HepG2 (cell line): ENCODE results near the gene DMKN. TPM values are rescaled to one million over a fixed set of nuclear protein-coding genes. Genes with fewer than 3 reads are reported as not detected.

Experiments used
- ATAC-seq: fragments of 200-7000 bp; cut with Tn5 transposase; 3 replicates; pipeline ENCODE4 v1.9.1; 2020; ENCODE audit warnings: mild to moderate bottlenecking, moderate library complexity
- BruUV-seq: library from RNA; stranded (reverse); fragments of 400-500 nt; replicated peaks from 2 replicates; lab custom pipeline; 2021; lab: Mats Ljungman, UMichigan
- CTCF ChIA-PET: fragments of 300-600 bp; formaldehyde crosslinking; extraction: SDS; loops from one replicate; lab custom pipeline; 2021; ENCODE audit warnings: low total read pairs, inconsistent platforms, low intra/inter-chr PET ratio; lab: Yijun Ruan, JAX
- POLR2A ChIA-PET: fragments of 350-600 bp; sonication (Branson Sonifier 250); formaldehyde crosslinking; loops from one replicate; lab custom pipeline; 2020; ENCODE audit warnings: antibody characterized with exemption, inconsistent platforms; lab: Yijun Ruan, JAX
- DNase-seq: peaks from one replicate; pipeline ENCODE4 v3.0.0-alpha.2; 2015; ENCODE audit warnings: low spot score
- FAIRE-seq: peaks from 3 replicates; lab custom pipeline; 2011; peaks lifted over from hg19 to GRCh38; lab: Jason Lieb, UNC
- H2AFZ ChIP-seq: one replicate; pipeline ENCODE4 v1.6.1; 2011; ENCODE audit warnings: low read length, inconsistent platforms
- H3K27ac ChIP-seq: fragments of 300-600 bp; 3 replicates; pipeline ENCODE4 v1.8.0; 2011; ENCODE audit warnings: mixed run types, mild to moderate bottlenecking, mixed read lengths, low read length, inconsistent platforms; ENCODE audit not compliant: insufficient read depth; ENCODE audit errors: extremely low read length
- H3K27me3 ChIP-seq, 2 experiments: fragments of 200-600 bp in 1 of 2; 2 replicates in 1 of 2; 3 replicates in 1 of 2; pipeline versions ENCODE4 v1.6.0 to v1.8.0; 2011; ENCODE audit warnings: low read length in 2 of 2, mild to moderate bottlenecking in 2 of 2, moderate library complexity in 2 of 2, inconsistent platforms in 1 of 2; ENCODE audit not compliant: insufficient read depth in 2 of 2, control insufficient read depth in 1 of 2
- H3K36me3 ChIP-seq, 2 experiments: fragments of 200-600 bp in 1 of 2; replicated peaks in 1 of 2; 2 replicates in 1 of 2; 3 replicates in 1 of 2; pipeline versions ENCODE4 v1.5.1 to v1.8.0; 2011; ENCODE audit warnings: low read length in 2 of 2, inconsistent platforms in 1 of 2; ENCODE audit not compliant: insufficient read depth in 2 of 2, control insufficient read depth in 1 of 2
- H3K4me1 ChIP-seq: 2 replicates; pipeline ENCODE4 v1.5.1; 2012; ENCODE audit warnings: low read length, inconsistent platforms; ENCODE audit not compliant: insufficient read depth
- H3K4me2 ChIP-seq: 2 replicates; pipeline ENCODE4 v1.6.0; 2011; ENCODE audit warnings: low read depth, low read length, inconsistent platforms
- H3K4me3 ChIP-seq, 3 experiments: fragments of 200-600 bp in 1 of 3; sonication (generic), shearing (Covaris generic) in 1 of 3; replicated peaks in 1 of 3; 2 replicates each; pipeline ENCODE4 v1.5.1; 2011 to 2016; ENCODE audit warnings: low read length in 3 of 3, inconsistent platforms in 2 of 3, low read depth in 2 of 3, mild to moderate bottlenecking in 2 of 3, control low read depth in 1 of 3, mixed read lengths in 1 of 3; ENCODE audit not compliant: insufficient read depth in 1 of 3
- H3K79me2 ChIP-seq: one replicate; pipeline ENCODE4 v1.6.1; 2011; ENCODE audit warnings: low read length, inconsistent platforms; ENCODE audit not compliant: insufficient read depth
- H3K9ac ChIP-seq: 2 replicates; pipeline ENCODE4 v1.6.0; 2011; ENCODE audit warnings: mild to moderate bottlenecking, low read depth, low read length, inconsistent platforms; ENCODE audit not compliant: insufficient read depth
- H3K9me3 ChIP-seq: 2 replicates; pipeline ENCODE4 v1.5.1; 2012; ENCODE audit warnings: mild to moderate bottlenecking, low read length
- H4K20me1 ChIP-seq: 2 replicates; pipeline ENCODE4 v1.6.0; 2011; ENCODE audit warnings: inconsistent platforms, mild to moderate bottlenecking, low read length, moderate library complexity; ENCODE audit not compliant: insufficient read depth
- BATF2 ChIP-seq: sonication (generic); formaldehyde crosslinking; IDR thresholded peaks from 2 replicates; pipeline ENCODE4 v1.8.0; 2022; ENCODE audit warnings: mild to moderate bottlenecking, missing genetic modification reagents, moderate library complexity
- CBX2 ChIP-seq, 2 experiments: fragments of 200-600 bp in 1 of 2; sonication (generic); formaldehyde crosslinking in 1 of 2; IDR thresholded peaks; 2 replicates each; pipeline versions ENCODE4 v1.7.0 to v1.8.1; 2018 to 2022; ENCODE audit warnings: low read depth in 2 of 2, low read length in 1 of 2, mild to moderate bottlenecking in 1 of 2, missing genetic modification reagents in 1 of 2
- FOXA1 ChIP-seq, 2 experiments: fragments of 450-650 bp in 1 of 2; sonication (generic) in 1 of 2; formaldehyde crosslinking in 1 of 2; IDR thresholded peaks; 2 replicates each; pipeline versions ENCODE4 v1.4.0 to v1.6.1; 2016 to 2020; ENCODE audit warnings: missing genetic modification reagents in 1 of 2
- HOXD1 ChIP-seq: sonication (generic); formaldehyde crosslinking; IDR thresholded peaks from 2 replicates; pipeline ENCODE4 v1.5.0; 2020; ENCODE audit warnings: missing genetic modification reagents
- KLF16 ChIP-seq, 2 experiments: sonication (generic) in 1 of 2; formaldehyde crosslinking in 1 of 2; IDR thresholded peaks; 2 replicates each; pipeline versions ENCODE4 v1.6.1 to v1.8.0; 2016 to 2023; ENCODE audit warnings: missing genetic modification reagents in 2 of 2, missing compliant biosample characterization in 1 of 2
- POGZ ChIP-seq: sonication (generic); formaldehyde crosslinking; IDR thresholded peaks from 2 replicates; pipeline ENCODE4 v1.4.0; 2020; ENCODE audit warnings: mild to moderate bottlenecking, missing genetic modification reagents
- PTBP1 ChIP-seq: fragments of 200-400 bp; formaldehyde crosslinking; IDR thresholded peaks from 2 replicates; pipeline ENCODE4 v1.6.1; 2018; ENCODE audit warnings: low read length, low read depth; ENCODE audit not compliant: poor library complexity, severe bottlenecking
- ZBTB43 ChIP-seq: sonication (generic); formaldehyde crosslinking; conservative IDR thresholded peaks from 2 replicates; pipeline ENCODE4 v1.4.0; 2020; ENCODE audit warnings: missing genetic modification reagents
- ZFX ChIP-seq: sonication (generic); formaldehyde crosslinking; IDR thresholded peaks from 2 replicates; pipeline ENCODE4 v1.4.0; 2020; ENCODE audit warnings: mild to moderate bottlenecking, low read depth, missing genetic modification reagents, moderate library complexity
- ZNF550 ChIP-seq: sonication (generic); formaldehyde crosslinking; IDR thresholded peaks from 2 replicates; pipeline ENCODE4 v1.4.0; 2020; ENCODE audit warnings: mild to moderate bottlenecking, missing genetic modification reagents, borderline replicate concordance
- ZSCAN29 ChIP-seq: sonication (generic); formaldehyde crosslinking; conservative IDR thresholded peaks from 2 replicates; pipeline ENCODE4 v1.4.0; 2020; ENCODE audit warnings: mild to moderate bottlenecking, missing genetic modification reagents
- ZSCAN30 ChIP-seq: sonication (generic); formaldehyde crosslinking; IDR thresholded peaks from 2 replicates; pipeline ENCODE4 v1.5.0; 2020; ENCODE audit warnings: mild to moderate bottlenecking, missing genetic modification reagents
- WGBS: methylation state at CpG from one replicate; pipeline ENCODE4 v1.1.6; 2017; ENCODE audit warnings: low lambda C conversion rate; 5-methylcytosine and 5-hydroxymethylcytosine counted together
- in situ Hi-C: cut with HindIII; loops from 2 replicates; pipeline ENCODE4 v1.10.0; 2017; ENCODE audit warnings: low pct_unique_long_range_greater_than_20kb; ENCODE audit not compliant: extremely low pct_ligation_motif_present
- intact Hi-C: fragments of 100-400 bp; cut with micrococcal nuclease; formaldehyde crosslinking; loops from one replicate; pipeline ENCODE4 v1.10.0; 2022; ENCODE audit not compliant: unreplicated experiment
- polyA plus RNA-seq, 8 experiments: library from polyadenylated mRNA; depleted of rRNA in 3 of 8; stranded (reverse) in 7 of 8; unstranded in 1 of 8; fragments of >200 nt; fragmentation: Illumina TruSeq in 4 of 8; extraction: Trizol in 4 of 8; gene quantifications; 2 replicates each; pipeline versions ENCODE4 v1.2.1 to v1.2.3, GENCODE V29; 2011 to 2016; ENCODE audit warnings: low read depth in 4 of 8, missing spikeins in 1 of 8, mixed read lengths in 1 of 8; ENCODE audit not compliant: insufficient read depth in 1 of 8
- total RNA-seq, 5 experiments: library from RNA; depleted of rRNA; stranded (reverse); fragments of >200 nt; fragmentation: Illumina TruSeq; extraction: Trizol; gene quantifications; 2 replicates each; pipeline ENCODE4 v1.2.3, GENCODE V29; 2016; ENCODE audit warnings: low read depth in 1 of 5

Gene DMKN
- total and polyA plus RNA-seq, 2 of the 13 experiments (the other 11 are each of a cell fraction or from before 2014, with no cell fraction given): 50.8 to 57.1 TPM

GRCh38 chr19:35560271-35560670 is 46.8 kb upstream of the DMKN start:
- Histone ChIP-seq H3K9me3 (no peaks in the 10 kb centered on the region), H2AFZ (no peak overlapping the region), H3K4me1 (peaks cover 29% of the 10 kb centered on the region), H4K20me1 (no peaks in the 10 kb centered on the region), H3K4me3 (no peak overlapping the region), H3K27me3 (peaks cover 1 to 42% of the 10 kb centered on the region in 2 experiments; a peak in 3 of 5 replicates), H3K27ac (no peak overlapping the region), H3K79me2 (no peaks in the 10 kb centered on the region), H3K36me3 (no peaks in the 10 kb centered on the region), H3K9ac (no peak overlapping the region), H3K4me2 (no peak overlapping the region)
- intact Hi-C loops (no loop called here), in situ Hi-C loops (no loop called here)
- no peak for ATAC-seq
- ChIA-PET POLR2A (no interaction called here), CTCF (no interaction called here)
- FAIRE-seq: no peak
- no peak for TF ChIP-seq CBX2 (IDR thresholded peaks at IDR 0.05; ENCODE audit: low read depth, low read length)
- TF ChIP-seq CBX2 (CRISPR knock-in tag; IDR thresholded peaks at IDR 0.05; ENCODE audit: low read depth): no peak
- no peak for TF ChIP-seq HOXD1 (CRISPR knock-in tag)
- no peak for TF ChIP-seq PTBP1
- no peak for TF ChIP-seq ZSCAN29
- no peak for TF ChIP-seq ZBTB43
- TF ChIP-seq ZFX (CRISPR knock-in tag): no peak
- no peak for TF ChIP-seq POGZ (CRISPR knock-in tag)
- no TSS peak for BruUV-seq
- 67% methylated on average over 16 of the region's 18 CpGs for WGBS
- no peak for DNase-seq

GRCh38 chr19:35559781-35560180 is 46.3 kb upstream of the DMKN start:
- WGBS: 65% methylated on average over 23 of the region's 23 CpGs
- DNase-seq (no peak), FAIRE-seq (no peak), ATAC-seq (no peak)
- Histone ChIP-seq H3K27ac (no peak overlapping the region), H3K79me2 (no peaks in the 10 kb centered on the region), H2AFZ (no peak overlapping the region), H3K27me3 (peaks cover 1 to 45% of the 10 kb centered on the region in 2 experiments; a peak in 3 of 5 replicates), H4K20me1 (no peaks in the 10 kb centered on the region), H3K36me3 (no peaks in the 10 kb centered on the region), H3K4me3 (no peak overlapping the region), H3K9me3 (no peaks in the 10 kb centered on the region), H3K4me2 (no peak overlapping the region), H3K4me1 (peaks cover 24% of the 10 kb centered on the region), H3K9ac (no peak overlapping the region)
- CTCF ChIA-PET: no interaction called here
- in situ Hi-C loops (loop anchor here (5.0 kb wide), 1 partner anchor 33 kb away; no protein-coding TSS in a partner anchor), intact Hi-C loops (loop anchor here (5.0 to 10.0 kb wide), 3 partner anchors 33 to 85 kb away; partner anchors contain the start of genes COX6B1, ETV2 and HAUS5)
- no TSS peak for BruUV-seq
- POLR2A ChIA-PET: no interaction called here
- TF ChIP-seq ZNF550 (no peak), BATF2 (no peak), ZSCAN30 (CRISPR knock-in tag) (no peak), FOXA1 (IDR thresholded peaks at IDR 0.05) (no peak), FOXA1 (CRISPR knock-in tag; IDR thresholded peaks at IDR 0.05) (no peak), KLF16 (CRISPR knock-in tag; IDR thresholded peaks at IDR 0.05) (no peak)
